Measurements from ENCODE around the gene GPS2.
"Not testable (repeated sequence)": the region's sequence is repeated elsewhere in the genome, so short reads cannot be mapped to it uniquely, and the experiment has no call there.

The GPS2 gene

GRCh38 chr17:7314719-7315569, at the start of gene GPS2:
Gene GPS2 (minus strand): TSS chr17:7315360. CDS start chr17:7315052, 308 bp downstream.
- peak; percentile 96 for DNase-seq

DNA sequence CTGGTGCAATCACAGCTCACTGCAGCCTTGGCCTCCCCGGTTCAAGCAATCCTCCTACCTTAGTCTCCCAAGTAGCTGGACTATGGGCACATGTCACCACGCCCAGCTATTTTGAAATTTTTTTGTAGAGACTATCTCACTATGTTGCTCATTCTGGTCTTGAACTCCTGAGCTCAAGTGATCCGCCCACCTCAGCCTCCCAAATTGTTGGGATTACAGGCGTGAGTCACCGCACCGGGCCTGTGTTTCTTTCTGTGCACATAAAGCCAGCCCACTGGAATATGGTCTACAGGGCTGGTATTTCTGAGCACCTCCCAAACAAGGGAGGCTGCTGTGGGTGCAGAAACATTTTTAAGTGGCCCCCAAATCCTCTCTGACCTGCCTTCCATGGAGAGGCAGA, 48.2 kb upstream of the GPS2 start:
- no peak for DNase-seq

DNA sequence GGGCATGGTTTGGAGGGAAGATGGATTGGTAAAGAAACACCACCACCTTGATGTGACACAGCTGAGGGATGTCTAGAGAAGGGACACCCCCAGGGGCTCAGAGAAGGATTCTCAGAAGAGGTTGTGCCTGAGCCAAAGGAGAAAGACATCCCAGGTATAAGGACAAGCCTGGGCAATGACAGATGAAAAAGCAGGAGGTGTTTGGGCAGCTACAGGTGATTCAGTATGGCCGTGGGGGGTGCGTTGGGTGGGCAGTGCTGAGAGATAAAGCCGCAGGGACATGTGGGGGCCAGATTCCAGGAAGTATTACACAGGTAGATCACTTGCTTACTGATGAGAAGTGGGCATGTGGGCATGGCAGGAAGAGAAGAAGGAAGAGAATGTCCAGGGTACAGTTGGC, 46.7 kb upstream of the GPS2 start:
- DNase-seq, result no peak

DNA sequence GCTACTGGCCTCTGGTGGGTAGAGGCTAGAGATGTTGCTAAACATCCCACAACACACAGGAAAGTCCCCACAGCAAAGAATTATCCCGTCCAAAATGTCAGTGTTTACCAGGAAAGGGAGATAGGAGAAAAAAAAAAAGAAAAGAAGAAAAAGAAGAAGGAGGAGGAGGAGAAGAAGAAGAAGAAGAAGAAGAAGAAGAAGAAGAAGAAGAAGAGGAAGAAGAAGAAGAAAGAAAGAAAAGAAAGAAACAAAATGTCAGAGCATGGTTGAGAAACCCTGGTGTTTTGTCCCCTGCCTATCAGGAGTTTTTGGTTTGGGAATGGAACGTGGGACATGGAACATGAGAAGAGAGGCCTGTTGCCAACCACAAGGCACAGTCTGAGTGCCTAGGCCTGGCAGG, 42.2 kb upstream of the GPS2 start:
- DNase-seq, result no peak

GRCh38 chr17:7356756-7357155, 41.6 kb upstream of the GPS2 start:
- no peak for DNase-seq

- DNase-seq, result peak; percentile 84
Measured at GRCh38 chr17:7356072-7356549, 41.0 kb upstream of the GPS2 start.

DNA sequence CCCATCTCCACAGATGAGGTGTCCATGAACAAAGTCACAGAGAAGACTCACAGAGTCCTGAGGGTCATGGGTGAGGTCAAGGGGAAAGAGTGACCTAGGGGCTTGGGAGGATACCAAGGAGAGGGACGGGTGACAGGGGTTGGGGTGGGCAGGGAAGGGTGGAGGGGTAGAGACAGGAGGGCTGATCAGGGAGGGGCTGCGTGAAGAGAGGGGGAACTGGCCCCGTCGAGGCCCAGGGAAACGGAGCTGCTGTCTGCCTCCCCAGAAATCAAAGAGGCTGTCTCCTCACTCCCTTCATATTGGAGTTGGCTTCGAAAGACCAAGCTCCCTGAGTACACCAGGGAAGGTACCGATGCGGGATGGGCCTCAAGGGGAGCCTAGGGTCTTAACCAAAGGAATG, 40.4 kb upstream of the GPS2 start:
- no peak for DNase-seq

GRCh38 chr17:7355053-7355452, 39.9 kb upstream of the GPS2 start, which contains the start of gene TMEM95:
Gene TMEM95 (plus strand): TSS chr17:7355156. CDS start chr17:7355205, 49 bp downstream.
- DNase-seq, result no peak

GRCh38 chr17:7354262-7354843, 39.2 kb upstream of the GPS2 start:
- no peak for DNase-seq

- no peak for DNase-seq
Measured at GRCh38 chr17:7352910-7353635, 37.9 kb upstream of the GPS2 start.

DNA sequence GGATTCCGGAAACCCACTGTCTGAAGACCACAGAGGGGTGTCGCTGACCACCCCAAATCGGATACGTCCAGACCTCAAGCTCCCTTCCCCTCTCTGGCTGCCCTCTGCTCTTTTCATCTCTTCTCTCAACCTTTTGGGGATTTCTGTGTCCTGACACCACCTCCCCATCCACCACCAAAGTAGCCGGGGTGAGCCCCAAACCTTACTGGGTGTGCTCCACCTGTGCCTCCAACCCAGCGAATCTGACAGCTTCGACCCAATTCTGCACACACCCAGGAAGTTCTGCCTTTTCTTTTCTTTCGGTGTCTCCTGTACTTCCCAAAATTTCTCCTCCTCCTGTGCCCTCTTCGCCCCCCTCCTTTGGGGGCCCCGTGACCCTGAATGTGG, 37.3 kb upstream of the GPS2 start:
- DNase-seq, result no peak

GRCh38 chr17:7351665-7352502, 36.7 kb upstream of the GPS2 start, which contains the start of gene KCTD11:
Gene KCTD11 (plus strand): TSS chr17:7352162.
- DNase-seq, result peak; percentile 73

- no peak for DNase-seq
Measured at GRCh38 chr17:7348478-7349242, 33.5 kb upstream of the GPS2 start.

DNA sequence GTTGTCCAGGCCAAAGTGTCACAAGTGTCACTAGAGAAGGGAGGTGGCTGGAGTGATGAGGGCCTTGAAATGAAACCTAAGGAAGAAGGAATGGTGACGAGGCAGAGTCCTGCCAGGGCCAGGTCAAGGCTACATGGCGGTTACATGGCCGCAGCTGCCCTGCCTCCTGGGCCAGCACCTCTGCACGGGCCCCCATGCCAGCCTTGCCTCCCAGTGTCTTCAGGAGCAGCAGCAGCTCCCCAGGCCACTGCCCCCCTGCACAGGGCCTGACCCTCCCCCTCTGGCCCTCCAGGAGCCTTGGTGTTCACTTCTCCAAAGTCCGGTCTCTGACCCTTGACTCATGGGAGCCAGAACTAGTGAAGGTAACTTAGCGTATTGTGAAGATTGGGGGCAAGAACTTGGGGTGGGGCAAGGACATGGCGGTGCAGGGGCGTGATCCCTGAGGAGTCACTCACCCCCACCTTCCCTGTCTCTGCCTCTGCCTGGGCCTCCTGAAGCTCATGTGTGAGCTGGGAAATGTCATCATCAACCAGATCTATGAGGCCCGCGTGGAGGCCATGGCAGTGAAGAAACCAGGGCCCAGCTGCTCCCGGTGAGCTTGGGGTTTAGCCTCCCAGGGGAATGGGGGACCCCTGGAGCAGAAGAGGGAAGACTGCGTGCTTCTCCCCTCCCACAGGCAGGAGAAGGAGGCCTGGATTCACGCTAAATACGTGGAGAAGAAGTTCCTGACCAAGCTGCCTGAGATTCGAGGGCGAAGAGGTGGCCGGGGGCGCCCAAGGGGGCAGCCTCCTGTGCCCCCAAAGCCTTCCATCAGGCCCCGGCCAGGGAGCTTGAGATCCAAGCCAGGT, 32.7 kb upstream of the GPS2 start:
- DNase-seq, result no peak

DNA sequence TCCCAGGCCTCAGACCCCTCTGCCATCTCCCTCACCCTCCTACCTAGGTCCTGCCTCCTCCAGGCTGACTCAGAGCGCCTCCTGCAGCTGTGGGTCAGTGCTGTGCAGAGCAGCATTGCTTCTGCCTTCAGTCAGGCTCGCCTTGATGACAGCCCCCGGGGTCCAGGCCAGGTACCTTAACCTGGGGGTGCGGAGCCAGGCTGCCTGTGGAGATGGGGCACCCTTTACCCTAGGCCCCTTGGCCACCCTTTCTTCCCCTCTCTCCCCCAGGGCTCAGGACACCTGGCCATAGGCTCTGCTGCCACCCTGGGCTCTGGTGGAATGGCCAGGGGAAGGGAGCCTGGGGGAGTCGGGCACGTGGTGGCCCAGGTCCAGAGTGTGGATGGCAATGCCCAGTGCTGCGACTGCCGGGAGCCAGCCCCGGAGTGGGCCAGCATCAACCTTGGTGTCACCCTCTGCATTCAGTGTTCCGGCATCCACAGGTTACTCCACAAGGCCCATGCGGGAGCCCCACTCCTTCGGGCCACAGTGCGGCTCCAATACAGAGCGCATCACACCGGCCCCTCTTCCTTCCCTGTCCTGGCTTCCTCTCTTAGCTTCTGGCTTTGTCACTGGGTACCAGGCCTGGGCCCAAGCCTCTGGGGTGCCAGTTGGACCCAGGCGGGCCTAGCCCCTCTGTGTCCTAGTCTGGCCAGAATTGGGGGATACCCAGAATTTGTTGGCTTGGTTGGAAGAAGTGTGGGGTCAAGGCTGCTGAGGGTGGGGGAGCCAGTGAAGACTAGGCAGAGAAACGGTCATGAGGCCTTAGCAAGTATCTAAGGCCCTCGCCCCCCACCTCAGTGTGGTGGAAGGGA, 31.8 kb upstream of the GPS2 start:
- DNase-seq, result no peak

- DNase-seq, result no peak
Measured at GRCh38 chr17:7343250-7343649, 28.1 kb upstream of the GPS2 start.

DNA sequence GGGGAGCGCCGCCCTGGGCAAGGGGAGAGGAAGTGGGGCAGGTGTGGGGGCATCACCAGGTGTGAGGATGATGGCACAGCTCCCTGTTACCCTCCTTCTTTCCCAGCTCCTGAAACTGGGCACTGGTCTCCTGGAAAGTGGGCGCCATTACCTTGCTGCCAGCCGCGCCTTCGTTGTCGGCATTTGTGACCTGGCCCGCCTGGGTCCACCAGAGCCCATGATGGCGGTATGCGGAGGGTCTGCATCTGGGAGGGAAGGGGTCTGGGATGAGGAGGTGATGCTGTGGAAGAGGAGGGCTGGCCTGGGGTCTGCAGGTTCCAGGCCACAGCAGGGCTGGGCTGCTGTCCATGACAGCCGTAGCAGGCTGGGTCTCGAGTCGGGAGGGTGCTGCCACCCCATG, 26.7 kb upstream of the GPS2 start:
- DNase-seq, result no peak

- no peak for DNase-seq
Measured at GRCh38 chr17:7340179-7340578, 25.0 kb upstream of the GPS2 start.

DNA sequence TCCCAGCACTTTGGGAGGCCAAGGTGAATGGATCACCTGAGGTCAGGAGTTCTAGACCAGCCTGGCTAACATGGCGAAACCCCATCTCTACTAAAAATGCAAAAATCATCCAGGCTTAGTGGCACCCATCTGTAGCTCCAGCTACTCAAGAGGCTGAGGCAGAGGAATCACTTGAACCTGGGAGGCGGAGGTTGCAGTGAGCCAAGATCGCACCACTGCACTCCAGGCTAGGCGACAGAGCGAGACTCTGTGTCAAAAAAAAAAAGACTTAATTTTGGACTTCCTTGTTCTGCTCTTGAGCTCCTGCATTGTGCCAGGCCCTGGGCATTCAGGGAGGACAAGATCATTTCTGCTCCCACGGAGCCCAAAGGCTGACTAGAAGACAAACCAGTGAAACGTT, 22.4 kb upstream of the GPS2 start:
- not testable (repeated sequence) for DNase-seq

All from activated CD8-positive, alpha-beta memory T cell treated with anti-CD3 and anti-CD28 coated beads, Interleukin-2, amount 50 U/mL, for 4 hours (primary cell).